Right kidney (tissue), 9 donors: ENCODE measurements around the gene USP17L12.
"Not testable (repeated sequence)": the region's sequence is repeated elsewhere in the genome, so short reads cannot be mapped to it uniquely, and the experiment has no call there.

Experiments
- DNase-seq: peaks from one replicate; pipeline ENCODE4 v3.0.0-alpha.2; 2016
- long read RNA-seq, 8 donors: transcript quantifications; one replicate each; lab custom pipeline, GENCODE V29; 2026

USP17L12 gene, protein sequence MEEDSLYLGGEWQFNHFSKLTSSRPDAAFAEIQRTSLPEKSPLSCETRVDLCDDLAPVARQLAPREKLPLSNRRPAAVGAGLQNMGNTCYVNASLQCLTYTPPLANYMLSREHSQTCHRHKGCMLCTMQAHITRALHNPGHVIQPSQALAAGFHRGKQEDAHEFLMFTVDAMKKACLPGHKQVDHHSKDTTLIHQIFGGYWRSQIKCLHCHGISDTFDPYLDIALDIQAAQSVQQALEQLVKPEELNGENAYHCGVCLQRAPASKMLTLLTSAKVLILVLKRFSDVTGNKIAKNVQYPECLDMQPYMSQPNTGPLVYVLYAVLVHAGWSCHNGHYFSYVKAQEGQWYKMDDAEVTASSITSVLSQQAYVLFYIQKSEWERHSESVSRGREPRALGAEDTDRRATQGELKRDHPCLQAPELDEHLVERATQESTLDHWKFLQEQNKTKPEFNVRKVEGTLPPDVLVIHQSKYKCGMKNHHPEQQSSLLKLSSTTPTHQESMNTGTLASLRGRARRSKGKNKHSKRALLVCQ
- long read RNA-seq, donor 1: 0 reads
- long read RNA-seq, donor 2: 0 reads
- long read RNA-seq, donor 3: 0 reads
- long read RNA-seq, donor 4: 0 reads
- long read RNA-seq, donor 5: 0 reads
- long read RNA-seq, donor 6: 0 reads
- long read RNA-seq, donor 7: 0 reads
- long read RNA-seq, donor 8: 0 reads

DNA sequence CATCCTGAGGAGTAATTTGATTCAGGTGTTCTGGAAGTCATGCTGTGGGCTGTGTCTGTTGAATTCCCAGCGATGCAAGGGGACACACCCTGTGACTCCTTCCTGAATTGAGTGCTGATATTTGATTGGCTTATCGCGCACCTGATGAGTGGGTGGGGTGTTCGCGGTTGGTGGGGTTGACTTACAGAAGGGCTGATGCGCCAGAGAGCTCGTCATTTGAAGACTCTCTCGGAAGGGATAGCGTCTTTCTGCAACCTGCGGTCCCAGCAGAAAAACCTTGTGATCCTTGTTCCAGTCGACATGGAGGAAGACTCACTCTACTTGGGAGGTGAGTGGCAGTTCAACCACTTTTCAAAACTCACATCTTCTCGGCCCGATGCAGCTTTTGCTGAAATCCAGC lies at the start of gene USP17L12:
Gene USP17L12, plus strand, starts transcription at position 301 of the 400 bp plus-strand sequence. Its CDS starts 0 bp downstream, at position 301.
- DNase-seq: not testable (repeated sequence)

DNA sequence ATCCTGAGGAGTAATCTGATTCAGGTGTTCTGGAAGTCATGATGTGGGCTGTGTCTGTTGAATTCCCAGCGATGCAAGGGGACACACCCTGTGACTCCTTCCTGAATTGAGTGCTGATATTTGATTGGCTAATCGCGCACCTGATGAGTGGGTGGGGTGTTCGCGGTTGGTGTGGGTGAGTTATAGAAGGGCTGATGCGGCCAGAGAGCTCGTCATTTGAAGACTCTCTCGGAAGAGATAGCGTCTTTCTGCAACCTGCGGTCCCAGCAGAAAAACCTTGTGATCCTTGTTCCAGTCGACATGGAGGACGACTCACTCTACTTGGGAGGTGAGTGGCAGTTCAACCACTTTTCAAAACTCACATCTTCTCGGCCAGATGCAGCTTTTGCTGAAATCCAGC lies 9.6 kb upstream of the USP17L12 start, which contains the start of gene USP17L10:
Gene USP17L10, plus strand, starts transcription at position 301 of the 400 bp plus-strand sequence. Its CDS starts 0 bp downstream, at position 301.
- DNase-seq: not testable (repeated sequence)

- not testable (repeated sequence) for DNase-seq
Measured at GRCh38 chr4:9214701-9215100, 5.3 kb upstream of the USP17L12 start.

- DNase-seq: not testable (repeated sequence)
Measured at GRCh38 chr4:9215105-9215504, 4.8 kb upstream of the USP17L12 start, which contains the start of gene USP17L11. Gene USP17L11 (plus strand): TSS chr4:9215405. CDS start chr4:9215405, 0 bp downstream.

GRCh38 chr4:9224596-9224995 lies 4.6 kb downstream of the USP17L12 start, which contains the start of gene USP17L13:
Gene USP17L13 (plus strand): TSS chr4:9224896. CDS start chr4:9224896, 0 bp downstream.
- not testable (repeated sequence) for DNase-seq

GRCh38 chr4:9230249-9230648 lies 10.3 kb downstream of the USP17L12 start:
- not testable (repeated sequence) for DNase-seq

GRCh38 chr4:9234085-9234484 lies 14.1 kb downstream of the USP17L12 start, which contains the start of gene USP17L15:
Gene USP17L15 (plus strand): TSS chr4:9234385. CDS start chr4:9234385, 0 bp downstream.
- DNase-seq: not testable (repeated sequence)

DNA sequence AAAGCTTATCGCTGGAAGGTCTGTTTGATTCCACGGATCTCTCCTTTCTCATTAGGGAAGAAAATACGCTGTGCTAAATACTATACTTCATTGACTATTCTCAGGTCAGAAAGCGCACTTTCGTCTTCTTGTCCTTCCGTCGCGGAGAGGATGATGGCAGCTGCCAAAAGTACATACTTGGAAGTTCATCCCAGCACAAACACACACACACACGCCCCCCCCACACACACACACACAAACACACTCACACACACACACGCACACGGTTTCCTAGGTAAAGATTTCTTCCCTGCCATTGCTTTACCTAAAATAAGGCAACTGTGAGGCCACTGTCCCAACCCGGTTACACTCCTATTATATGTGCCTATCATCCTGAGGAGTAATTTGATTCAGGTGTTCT lies 18.5 kb downstream of the USP17L12 start:
- not testable (repeated sequence) for DNase-seq

DNA sequence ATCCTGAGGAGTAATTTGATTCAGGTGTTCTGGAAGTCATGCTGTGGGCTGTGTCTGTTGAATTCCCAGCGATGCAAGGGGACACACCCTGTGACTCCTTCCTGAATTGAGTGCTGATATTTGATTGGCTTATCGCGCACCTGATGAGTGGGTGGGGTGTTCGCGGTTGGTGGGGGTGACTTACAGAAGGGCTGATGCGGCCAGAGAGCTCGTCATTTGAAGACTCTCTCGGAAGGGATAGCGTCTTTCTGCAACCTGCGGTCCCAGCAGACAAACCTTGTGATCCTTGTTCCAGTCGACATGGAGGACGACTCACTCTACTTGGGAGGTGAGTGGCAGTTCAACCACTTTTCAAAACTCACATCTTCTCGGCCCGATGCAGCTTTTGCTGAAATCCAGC lies 23.6 kb downstream of the USP17L12 start, which contains the start of gene USP17L17:
Gene USP17L17, plus strand, starts transcription at position 301 of the 400 bp plus-strand sequence. Its CDS starts 0 bp downstream, at position 301.
- DNase-seq: not testable (repeated sequence)

- not testable (repeated sequence) for DNase-seq
Measured at GRCh38 chr4:9247953-9248680, 28.2 kb downstream of the USP17L12 start, which contains the start of gene USP17L18. Gene USP17L18 (plus strand): TSS chr4:9248630. CDS start chr4:9248630, 0 bp downstream.

DNA sequence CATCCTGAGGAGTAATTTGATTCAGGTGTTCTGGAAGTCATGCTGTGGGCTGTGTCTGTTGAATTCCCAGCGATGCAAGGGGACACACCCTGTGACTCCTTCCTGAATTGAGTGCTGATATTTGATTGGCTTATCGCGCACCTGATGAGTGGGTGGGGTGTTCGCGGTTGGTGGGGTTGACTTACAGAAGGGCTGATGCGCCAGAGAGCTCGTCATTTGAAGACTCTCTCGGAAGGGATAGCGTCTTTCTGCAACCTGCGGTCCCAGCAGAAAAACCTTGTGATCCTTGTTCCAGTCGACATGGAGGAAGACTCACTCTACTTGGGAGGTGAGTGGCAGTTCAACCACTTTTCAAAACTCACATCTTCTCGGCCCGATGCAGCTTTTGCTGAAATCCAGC lies 33.1 kb downstream of the USP17L12 start, which contains the start of gene USP17L19:
Gene USP17L19, plus strand, starts transcription at position 301 of the 400 bp plus-strand sequence. Its CDS starts 0 bp downstream, at position 301.
- not testable (repeated sequence) for DNase-seq

DNA sequence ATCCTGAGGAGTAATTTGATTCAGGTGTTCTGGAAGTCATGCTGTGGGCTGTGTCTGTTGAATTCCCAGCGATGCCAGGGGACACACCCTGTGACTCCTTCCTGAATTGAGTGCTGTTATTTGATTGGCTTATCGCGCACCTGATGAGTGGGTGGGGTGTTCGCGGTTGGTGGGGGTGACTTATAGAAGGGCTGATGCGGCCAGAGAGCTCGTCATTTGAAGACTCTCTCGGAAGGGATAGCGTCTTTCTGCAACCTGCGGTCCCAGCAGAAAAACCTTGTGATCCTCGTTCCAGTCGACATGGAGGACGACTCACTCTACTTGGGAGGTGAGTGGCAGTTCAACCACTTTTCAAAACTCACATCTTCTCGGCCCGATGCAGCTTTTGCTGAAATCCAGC lies 37.9 kb downstream of the USP17L12 start, which contains the start of gene USP17L20:
Gene USP17L20, plus strand, starts transcription at position 301 of the 400 bp plus-strand sequence. Its CDS starts 0 bp downstream, at position 301.
- not testable (repeated sequence) for DNase-seq

GRCh38 chr4:9262572-9262971 lies 42.6 kb downstream of the USP17L12 start, which contains the start of gene USP17L21:
Gene USP17L21 (plus strand): TSS chr4:9262872. CDS start chr4:9262872, 0 bp downstream.
- not testable (repeated sequence) for DNase-seq

DNA sequence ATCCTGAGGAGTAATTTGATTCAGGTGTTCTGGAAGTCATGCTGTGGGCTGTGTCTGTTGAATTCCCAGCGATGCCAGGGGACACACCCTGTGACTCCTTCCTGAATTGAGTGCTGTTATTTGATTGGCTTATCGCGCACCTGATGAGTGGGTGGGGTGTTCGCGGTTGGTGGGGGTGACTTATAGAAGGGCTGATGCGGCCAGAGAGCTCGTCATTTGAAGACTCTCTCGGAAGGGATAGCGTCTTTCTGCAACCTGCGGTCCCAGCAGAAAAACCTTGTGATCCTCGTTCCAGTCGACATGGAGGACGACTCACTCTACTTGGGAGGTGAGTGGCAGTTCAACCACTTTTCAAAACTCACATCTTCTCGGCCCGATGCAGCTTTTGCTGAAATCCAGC lies 47.4 kb downstream of the USP17L12 start, which contains the start of gene USP17L22:
Gene USP17L22, plus strand, starts transcription at position 301 of the 400 bp plus-strand sequence. Its CDS starts 0 bp downstream, at position 301.
- DNase-seq: not testable (repeated sequence)
